Naive thymus-derived CD4-positive, alpha-beta T cell (primary cell): ENCODE results near the gene MLXIPL. TPM values are rescaled to one million over a fixed set of nuclear protein-coding genes. Genes with fewer than 3 reads are reported as not detected.

Experiments used
- ATAC-seq: fragments of 150-1000 bp; cut with Tn5 transposase; 2 replicates; pipeline ENCODE4 v1.10.0; 2021; ENCODE audit warnings: mild to moderate bottlenecking, moderate library complexity
- CTCF ChIA-PET: fragments of 350-600 bp; sonication (Branson Sonifier 250); formaldehyde crosslinking; loops from one replicate; lab custom pipeline; 2021; ENCODE audit warnings: antibody characterized with exemption; lab: Charles Lee
- POLR2A ChIA-PET: fragments of 350-600 bp; sonication (Branson Sonifier 250); formaldehyde crosslinking; loops from one replicate; lab custom pipeline; 2021; ENCODE audit warnings: antibody characterized with exemption, inconsistent platforms; lab: Charles Lee
- DNase-seq, 9 donors: peaks; one replicate each; pipeline versions ENCODE4 v3.0.0 to v3.0.0-alpha.2; 2020 to 2022; ENCODE audit warnings: mixed read lengths in 1 of 9
- H3K27ac ChIP-seq: one replicate; pipeline ENCODE4 v1.7.0; 2013; ENCODE audit warnings: mild to moderate bottlenecking, low read depth, low read length, moderate library complexity
- H3K27me3 ChIP-seq, 2 donors: one replicate each; pipeline ENCODE4 v1.7.0; 2013; ENCODE audit warnings: low read length in 2 of 2, mild to moderate bottlenecking in 2 of 2, moderate library complexity in 2 of 2; ENCODE audit not compliant: control insufficient read depth in 2 of 2, insufficient read depth in 2 of 2
- H3K36me3 ChIP-seq, 3 experiments: 1 replicate in 2 of 3; 2 replicates in 1 of 3; pipeline ENCODE4 v1.7.0; 2013; ENCODE audit warnings: low read length in 3 of 3, mild to moderate bottlenecking in 3 of 3, moderate library complexity in 1 of 3; ENCODE audit not compliant: insufficient read depth in 3 of 3, control insufficient read depth in 2 of 3
- H3K4me1 ChIP-seq, 2 donors: one replicate each; pipeline ENCODE4 v1.7.0; 2013; ENCODE audit warnings: low read length in 2 of 2, mild to moderate bottlenecking in 2 of 2, moderate library complexity in 1 of 2; ENCODE audit not compliant: control insufficient read depth in 2 of 2, insufficient read depth in 2 of 2
- H3K4me3 ChIP-seq: 2 replicates; pipeline ENCODE4 v1.7.0; 2013; ENCODE audit warnings: mild to moderate bottlenecking, low read length
- H3K9me3 ChIP-seq, 3 experiments: 1 replicate in 2 of 3; 2 replicates in 1 of 3; pipeline ENCODE4 v1.7.0; 2013; ENCODE audit warnings: low read length in 3 of 3; ENCODE audit not compliant: control insufficient read depth in 2 of 3
- H3K27ac Mint-ChIP-seq, 9 donors: one replicate each; pipeline ENCODE4 v1.8.0; 2020 to 2022; ENCODE audit warnings: mixed read lengths in 9 of 9, mild to moderate bottlenecking in 8 of 9, moderate library complexity in 5 of 9, inconsistent platforms in 2 of 9
- H3K27me3 Mint-ChIP-seq, 5 donors: one replicate each; pipeline ENCODE4 v1.8.0; 2021 to 2022; ENCODE audit warnings: mixed read lengths in 5 of 5, mild to moderate bottlenecking in 1 of 5
- H3K36me3 Mint-ChIP-seq, 5 donors: one replicate each; pipeline ENCODE4 v1.8.0; 2020 to 2022; ENCODE audit warnings: mixed read lengths in 5 of 5, mild to moderate bottlenecking in 3 of 5, inconsistent platforms in 1 of 5
- H3K4me1 Mint-ChIP-seq, 7 donors: one replicate each; pipeline ENCODE4 v1.8.0; 2020 to 2022; ENCODE audit warnings: mixed read lengths in 7 of 7, mild to moderate bottlenecking in 3 of 7, inconsistent platforms in 1 of 7
- H3K4me3 Mint-ChIP-seq, 10 donors: one replicate each; pipeline ENCODE4 v1.8.0; 2020 to 2022; ENCODE audit warnings: mild to moderate bottlenecking in 10 of 10, mixed read lengths in 10 of 10, moderate library complexity in 6 of 10, inconsistent platforms in 2 of 10
- H3K9me3 Mint-ChIP-seq, 11 donors: one replicate each; pipeline ENCODE4 v1.8.0; 2020 to 2022; ENCODE audit warnings: mixed read lengths in 11 of 11, mild to moderate bottlenecking in 4 of 11, inconsistent platforms in 1 of 11, moderate library complexity in 1 of 11
- intact Hi-C, 2 donors: fragments of 100-400 bp; cut with micrococcal nuclease; formaldehyde crosslinking; loops; one replicate each; pipeline ENCODE4 v1.15.1; 2023
- polyA plus RNA-seq, 2 donors: library from polyadenylated mRNA; unstranded; fragments of 300-500 nt; fragmentation: Illumina TruSeq; gene quantifications; one replicate each; pipeline ENCODE4 v1.2.3, GENCODE V29; 2021
- total RNA-seq, 6 experiments: library from RNA in 5 of 6; stranded (reverse) in 5 of 6; gene quantifications; 1 replicate in 5 of 6; 2 replicates in 1 of 6; pipeline ENCODE4 v1.2.3 and lab custom pipeline; 2021 to 2026

MLXIPL gene
- total and polyA plus RNA-seq, 7 experiments from 2014 or later, result not detected

GRCh38 chr7:73565675-73566340, 58.5 kb downstream of the MLXIPL start:
- H3K9me3 Mint-ChIP-seq, result no peaks in the 10 kb centered on the region
- CTCF ChIA-PET, result interaction anchor here (0.6 to 0.7 kb wide), 2 partner anchors 39 to 71 kb away, joined by 3 read pairs; no protein-coding TSS in a partner anchor
- Histone ChIP-seq H3K4me1 (peaks cover 7 to 18% of the 10 kb centered on the region in 2 donors), H3K4me3 (peak overlapping the region; percentile 44), H3K36me3 (peaks cover 4 to 17% (median 6%) of the 10 kb centered on the region in 3 experiments), H3K27me3 (no peaks in the 10 kb centered on the region), H3K27ac (peak overlapping the region; percentile 48), H3K9me3 (no peaks in the 10 kb centered on the region)
- DNase-seq (no peak), ATAC-seq (peak; percentile 46)
- intact Hi-C loops, result no loop called here
- H3K4me1 Mint-ChIP-seq, result peaks cover 12 to 44% (median 33%) of the 10 kb centered on the region in 7 donors
- peak overlapping the region; percentile 70 to 88 (median 81) for H3K4me3 Mint-ChIP-seq
- POLR2A ChIA-PET, result interaction anchor here (0.6 to 2.3 kb wide), 7 partner anchors 9 to 44 kb away, joined by 3 to 22 read pairs (median 3); partner anchors contain the start of genes BAZ1B, BCL7B and TBL2
- H3K27me3 Mint-ChIP-seq, result peaks cover 0 to 2% (median 0%) of the 10 kb centered on the region in 5 donors
- peaks cover 0 to 15% (median 5%) of the 10 kb centered on the region in 5 donors for H3K36me3 Mint-ChIP-seq
- H3K27ac Mint-ChIP-seq, result peak overlapping the region; percentile 25 to 92 (median 77)

DNA sequence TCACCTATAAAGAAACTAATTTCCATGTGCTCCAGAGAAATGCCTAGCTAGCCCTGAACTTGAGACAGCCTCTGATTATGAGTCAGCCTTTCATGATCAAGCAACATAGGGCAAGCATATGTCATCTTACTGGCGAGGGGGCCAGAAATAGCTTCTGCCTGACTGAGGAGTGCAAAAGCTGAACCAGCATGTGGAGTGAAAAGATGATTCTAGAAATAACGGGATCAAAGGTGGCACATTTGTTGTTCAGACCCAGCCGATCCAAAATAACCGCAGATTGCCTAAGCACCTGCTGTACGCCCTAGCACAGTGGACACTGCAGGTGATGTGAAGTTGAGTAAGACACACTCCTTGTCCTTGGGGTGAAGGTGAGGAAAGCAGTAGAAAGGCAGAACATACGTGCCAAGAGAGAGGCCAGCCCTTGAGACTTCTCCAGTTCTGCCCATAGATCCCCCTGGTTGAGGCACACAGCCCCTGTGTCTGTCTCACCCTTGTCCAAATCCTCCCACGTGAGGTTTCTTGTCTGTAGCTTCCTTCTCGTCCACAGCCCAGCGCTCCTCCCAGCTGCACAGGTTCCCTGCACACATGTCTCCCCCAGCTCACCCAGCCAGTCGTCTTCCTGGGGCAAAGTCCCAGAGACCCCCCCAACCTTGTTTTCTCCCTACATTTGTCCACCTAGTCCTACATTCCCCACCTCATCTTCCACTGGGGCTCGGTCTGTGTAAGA, 64.0 kb downstream of the MLXIPL start:
- DNase-seq (no peak), ATAC-seq (no peak)
- Mint-ChIP-seq H3K36me3 (peaks cover 0 to 4% (median 0%) of the 10 kb centered on the region in 5 donors), H3K27ac (peak overlapping the region in 2 of 9 donors; percentile 25 to 68), H3K27me3 (peaks cover 0 to 2% (median 0%) of the 10 kb centered on the region in 5 donors), H3K4me1 (peaks cover 13 to 27% (median 19%) of the 10 kb centered on the region in 7 donors), H3K4me3 (peak overlapping the region in 2 of 10 donors; percentile 13 to 29), H3K9me3 (peaks cover 0 to 4% (median 0%) of the 10 kb centered on the region in 11 donors)
- H3K27me3 ChIP-seq, result no peaks in the 10 kb centered on the region
- POLR2A ChIA-PET, result interaction anchor here (1.2 to 2.6 kb wide), 4 partner anchors 8 to 38 kb away, joined by 6 to 11 read pairs (median 10); partner anchors contain the start of genes BAZ1B and TBL2
- CTCF ChIA-PET, result interaction anchor here (0.6 to 0.7 kb wide), 3 partner anchors 8 to 694 kb away, joined by 3 to 4 read pairs (median 3); no protein-coding TSS in a partner anchor
- intact Hi-C loops, result no loop called here
- H3K36me3 ChIP-seq, result no peaks in the 10 kb centered on the region
- no peak overlapping the region for H3K27ac ChIP-seq
- no peak overlapping the region for H3K4me3 ChIP-seq
- peaks cover 12 to 19% of the 10 kb centered on the region in 2 donors for H3K4me1 ChIP-seq
- no peaks in the 10 kb centered on the region for H3K9me3 ChIP-seq

- Mint-ChIP-seq H3K36me3 (peaks cover 0 to 7% (median 3%) of the 10 kb centered on the region in 5 donors), H3K9me3 (peaks cover 0 to 4% (median 0%) of the 10 kb centered on the region in 11 donors), H3K27ac (peak within 1 kb of the TSS; percentile 93 to 99 (median 98)), H3K4me1 (peaks cover 18 to 38% (median 30%) of the 10 kb centered on the region in 7 donors), H3K27me3 (peaks cover 0 to 2% (median 0%) of the 10 kb centered on the region in 5 donors), H3K4me3 (peak within 1 kb of the TSS; percentile 88 to 99 (median 94))
- Histone ChIP-seq H3K9me3 (no peaks in the 10 kb centered on the region), H3K27ac (peak within 1 kb of the TSS; percentile 100), H3K4me1 (peaks cover 17 to 23% of the 10 kb centered on the region in 2 donors), H3K4me3 (peak within 1 kb of the TSS; percentile 81), H3K27me3 (no peaks in the 10 kb centered on the region), H3K36me3 (peaks cover 0 to 4% (median 4%) of the 10 kb centered on the region in 3 experiments)
- peak; percentile 74 to 88 (median 84) for DNase-seq
- POLR2A ChIA-PET, result interaction anchor here (0.6 to 4.4 kb wide), 10 partner anchors 8 to 71 kb away, joined by 3 to 46 read pairs (median 6); partner anchors contain the start of genes BAZ1B and TBL2
- peak; percentile 77 for ATAC-seq
- intact Hi-C loops, result loop anchor here (1.0 to 10.0 kb wide), 8 partner anchors 21 to 1967 kb away; partner anchors contain the start of genes ABHD11 (in 2 of the 2), BAZ1B (in 2 of the 2), POM121 (in 1 of the 2) and RFC2 (in 1 of the 2)
- CTCF ChIA-PET, result no interaction called here
These were observed 66.7 kb downstream of the MLXIPL start, which contains the start of gene BCL7B for GRCh38 chr7:73557397-73558257. TSS of gene BCL7B (minus strand) at chr7:73557690. CDS start at chr7:73557578, 112 bp downstream.

DNA sequence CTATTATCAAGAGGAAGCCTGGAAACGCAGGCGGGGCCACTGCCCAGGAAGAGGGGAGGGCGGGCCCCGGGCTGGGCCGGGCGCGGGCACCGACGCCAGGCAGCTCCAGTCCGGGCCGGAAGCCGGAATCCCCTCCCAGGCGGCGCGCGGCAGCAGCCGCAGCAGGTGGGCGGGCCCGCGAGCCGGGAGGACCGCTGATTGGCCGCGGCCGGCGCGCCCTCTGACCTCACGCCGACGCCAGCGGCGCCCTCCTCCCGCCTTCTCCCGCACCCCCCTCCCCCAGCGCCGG, 67.3 kb downstream of the MLXIPL start:
- Mint-ChIP-seq H3K27ac (peak overlapping the region; percentile 92 to 98 (median 95)), H3K27me3 (no peaks in the 10 kb centered on the region), H3K4me3 (peak overlapping the region; percentile 88 to 97 (median 93)), H3K4me1 (peaks cover 24 to 41% (median 33%) of the 10 kb centered on the region in 7 donors), H3K9me3 (peaks cover 0 to 4% (median 0%) of the 10 kb centered on the region in 11 donors), H3K36me3 (peaks cover 0 to 10% (median 4%) of the 10 kb centered on the region in 5 donors)
- DNase-seq, result peak; percentile 86 to 95 (median 91)
- no peaks in the 10 kb centered on the region for H3K27me3 ChIP-seq
- ChIA-PET POLR2A (interaction anchor here (0.6 to 4.4 kb wide), 9 partner anchors 9 to 75 kb away, joined by 3 to 46 read pairs (median 4); partner anchors contain the start of genes BAZ1B and TBL2), CTCF (no interaction called here)
- peak; percentile 93 for ATAC-seq
- H3K36me3 ChIP-seq, result peaks cover 0 to 10% (median 4%) of the 10 kb centered on the region in 3 experiments
- H3K4me1 ChIP-seq, result peaks cover 17 to 23% of the 10 kb centered on the region in 2 donors
- H3K9me3 ChIP-seq, result no peaks in the 10 kb centered on the region
- peak overlapping the region; percentile 100 for H3K27ac ChIP-seq
- intact Hi-C loops, result loop anchor here (1.0 to 10.0 kb wide), 8 partner anchors 21 to 1968 kb away; partner anchors contain the start of genes ABHD11 (in 2 of the 2), BAZ1B (in 2 of the 2), POM121 (in 1 of the 2) and RFC2 (in 1 of the 2)
- peak overlapping the region; percentile 81 for H3K4me3 ChIP-seq

DNA sequence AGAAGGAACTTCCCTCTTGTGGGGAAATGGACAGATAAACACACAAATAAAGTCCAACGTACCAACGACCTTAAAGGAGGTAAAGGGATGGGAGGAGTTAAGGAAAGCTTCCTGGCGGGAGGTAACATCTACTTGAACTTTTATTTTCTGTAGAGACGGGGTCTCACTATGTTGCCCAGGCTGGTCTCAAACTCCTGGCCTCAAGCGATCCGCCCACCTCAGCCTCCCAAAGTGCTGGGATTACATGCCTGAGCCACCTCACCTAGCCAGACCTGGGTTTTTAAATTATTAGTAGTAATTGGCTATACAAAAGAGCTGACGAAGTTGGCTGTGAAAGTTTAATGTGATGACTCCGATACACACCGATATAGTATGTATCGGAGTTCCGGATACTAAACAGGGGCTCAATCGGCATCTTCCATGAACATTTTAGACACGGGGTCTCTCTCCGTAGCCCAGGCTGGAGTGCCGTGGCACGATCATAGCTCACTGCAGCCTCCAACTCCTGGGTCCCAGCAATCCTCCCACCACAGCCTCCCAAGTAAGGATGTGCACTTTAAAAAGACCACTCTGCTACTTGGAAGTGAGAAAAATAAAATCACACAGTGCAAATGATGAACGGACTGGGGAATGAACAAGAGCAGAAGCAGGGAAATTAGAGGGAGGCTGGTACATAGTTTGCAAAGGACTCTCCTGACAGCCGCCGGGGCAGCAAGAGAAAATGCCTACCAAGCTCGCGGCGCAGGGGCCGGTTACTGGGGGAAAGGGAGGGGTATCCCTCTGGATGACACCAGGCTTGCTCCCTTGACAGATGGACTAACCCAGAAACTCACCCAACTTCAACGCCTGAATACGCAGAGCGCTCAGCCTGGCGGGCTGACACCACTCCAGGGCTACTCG, 67.9 kb downstream of the MLXIPL start:
- Histone ChIP-seq H3K27me3 (no peaks in the 10 kb centered on the region), H3K4me1 (peaks cover 17 to 23% of the 10 kb centered on the region in 2 donors), H3K27ac (peak overlapping the region; percentile 100), H3K4me3 (peak overlapping the region; percentile 81), H3K36me3 (peaks cover 0 to 16% (median 4%) of the 10 kb centered on the region in 3 experiments), H3K9me3 (no peaks in the 10 kb centered on the region)
- Mint-ChIP-seq H3K27me3 (no peaks in the 10 kb centered on the region), H3K9me3 (peaks cover 0 to 4% (median 0%) of the 10 kb centered on the region in 11 donors), H3K4me1 (peaks cover 24 to 43% (median 33%) of the 10 kb centered on the region in 7 donors), H3K27ac (peak overlapping the region; percentile 79 to 98 (median 95)), H3K36me3 (peaks cover 0 to 12% (median 7%) of the 10 kb centered on the region in 5 donors), H3K4me3 (peak overlapping the region; percentile 88 to 97 (median 93))
- intact Hi-C loops, result loop anchor here (1.0 to 10.0 kb wide), 8 partner anchors 22 to 1968 kb away; partner anchors contain the start of genes ABHD11 (in 2 of the 2), BAZ1B (in 2 of the 2), POM121 (in 1 of the 2) and RFC2 (in 1 of the 2)
- DNase-seq (no peak), ATAC-seq (no peak)
- ChIA-PET CTCF (no interaction called here), POLR2A (interaction anchor here (0.6 to 4.4 kb wide), 11 partner anchors 9 to 121 kb away, joined by 3 to 46 read pairs (median 4); partner anchors contain the start of genes BAZ1B and TBL2)
